SH-SY5Y (cell line): ENCODE data around the gene ROPN1L.

Experiments
- GATA2 ChIP-seq: IDR thresholded peaks from 2 replicates; pipeline ENCODE4 v1.6.1; 2011; ENCODE audit warnings: mild to moderate bottlenecking, low read depth, low read length
- GATA3 ChIP-seq: IDR thresholded peaks from 2 replicates; pipeline ENCODE4 v1.6.1; 2011; ENCODE audit warnings: low read depth, mild to moderate bottlenecking, low read length, moderate library complexity

DNA sequence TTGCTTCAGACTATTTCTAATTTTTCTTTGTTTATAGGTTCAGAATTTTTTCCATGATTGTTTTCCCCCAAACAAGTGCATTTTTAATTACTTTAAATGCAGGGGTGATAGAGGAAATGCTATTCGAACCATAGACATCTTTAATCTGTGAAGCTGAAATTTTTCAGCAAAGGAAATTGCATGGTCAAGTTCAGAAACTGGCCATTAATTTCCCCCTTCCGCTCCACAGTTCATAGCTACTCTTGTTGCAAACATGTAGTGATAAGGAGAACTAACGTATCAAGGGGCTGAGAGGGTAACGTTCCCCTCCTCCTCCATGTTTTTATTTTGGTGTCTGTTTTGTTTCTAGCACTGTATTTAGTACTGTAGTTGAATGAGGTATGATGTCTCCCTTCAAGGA lies 3.4 kb upstream of the ROPN1L start:
- TF ChIP-seq GATA2 (no peak), GATA3 (no peak)
